ENCODE data around the gene NLGN2.
"Not testable (repeated sequence)": the region's sequence is repeated elsewhere in the genome, so short reads cannot be mapped to it uniquely, and the experiment has no call there.

Gene NLGN2

DNA sequence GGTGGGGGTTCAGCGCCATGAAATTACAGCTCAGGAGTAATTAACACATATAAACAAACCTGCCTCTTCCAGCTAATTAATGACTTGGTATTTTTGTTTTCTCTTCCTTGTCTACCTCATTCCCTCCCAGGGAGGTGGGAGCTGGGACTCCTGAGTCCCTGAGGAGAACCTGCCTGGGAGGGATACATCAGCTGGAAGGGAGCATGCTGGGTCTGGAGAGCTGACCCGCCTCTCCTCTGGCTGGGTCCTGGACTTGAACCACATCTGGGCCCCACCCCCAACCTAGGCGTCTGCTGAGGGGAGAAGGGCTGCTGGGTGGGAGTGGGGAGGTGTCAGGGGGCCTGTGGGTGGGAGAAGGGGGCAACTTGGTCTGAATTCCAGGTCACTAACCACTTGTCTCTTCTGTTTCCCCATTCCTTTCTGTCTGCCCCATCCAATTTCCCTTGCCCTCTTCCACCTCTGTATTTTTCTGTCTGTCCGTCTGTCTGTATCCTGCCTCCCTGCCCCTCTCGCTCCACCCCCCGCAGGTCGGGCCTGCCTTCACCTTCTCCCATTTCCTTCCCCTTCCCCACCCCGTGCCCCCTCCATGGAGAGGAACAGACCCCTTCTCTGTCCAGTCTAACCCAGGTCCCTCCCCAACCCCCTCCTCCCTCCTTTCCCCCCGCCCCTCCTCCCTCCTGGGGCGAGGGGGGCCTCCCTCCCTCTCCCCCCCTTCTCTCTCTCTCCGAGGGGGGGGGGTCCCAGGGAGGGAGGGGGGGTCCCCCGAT is at the start of gene NLGN2:
Gene NLGN2 (plus strand): TSS at position 361 of the 767 bp plus-strand sequence. CDS start 411 bp downstream, outside the sequence.
- DNase-seq (ENCODE audit: low read depth) = no peak

GRCh38 chr17:7361906-7362305 is 45.7 kb upstream of the NLGN2 start:
- no peak for DNase-seq (ENCODE audit: low read depth)

- no peak for DNase-seq (ENCODE audit: low read depth)
Measured at GRCh38 chr17:7363311-7363710, 44.3 kb upstream of the NLGN2 start.

- DNase-seq (ENCODE audit: low read depth) = not testable (repeated sequence)
Measured at GRCh38 chr17:7365963-7366362, 41.7 kb upstream of the NLGN2 start.

DNA sequence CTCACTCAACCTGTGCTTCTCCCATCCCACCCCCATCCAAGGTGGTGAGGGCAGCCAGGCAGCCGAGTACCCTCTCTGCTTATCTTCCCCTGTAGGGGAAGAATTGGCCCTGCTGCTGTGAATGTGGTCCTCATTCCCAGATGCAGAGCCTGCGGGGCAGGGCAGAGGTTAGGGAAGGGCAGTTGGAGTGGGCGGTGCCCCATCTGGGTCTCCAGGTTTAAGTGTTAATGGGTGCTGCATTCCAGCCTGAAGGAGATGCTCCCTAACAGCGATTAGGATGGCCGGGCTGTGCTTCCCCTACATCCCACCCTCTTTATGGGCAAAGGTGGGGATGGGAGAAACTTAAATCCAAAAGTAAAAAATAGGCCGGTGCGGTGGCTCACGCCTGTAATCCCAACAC is 40.6 kb upstream of the NLGN2 start:
- DNase-seq (ENCODE audit: low read depth) = no peak

DNA sequence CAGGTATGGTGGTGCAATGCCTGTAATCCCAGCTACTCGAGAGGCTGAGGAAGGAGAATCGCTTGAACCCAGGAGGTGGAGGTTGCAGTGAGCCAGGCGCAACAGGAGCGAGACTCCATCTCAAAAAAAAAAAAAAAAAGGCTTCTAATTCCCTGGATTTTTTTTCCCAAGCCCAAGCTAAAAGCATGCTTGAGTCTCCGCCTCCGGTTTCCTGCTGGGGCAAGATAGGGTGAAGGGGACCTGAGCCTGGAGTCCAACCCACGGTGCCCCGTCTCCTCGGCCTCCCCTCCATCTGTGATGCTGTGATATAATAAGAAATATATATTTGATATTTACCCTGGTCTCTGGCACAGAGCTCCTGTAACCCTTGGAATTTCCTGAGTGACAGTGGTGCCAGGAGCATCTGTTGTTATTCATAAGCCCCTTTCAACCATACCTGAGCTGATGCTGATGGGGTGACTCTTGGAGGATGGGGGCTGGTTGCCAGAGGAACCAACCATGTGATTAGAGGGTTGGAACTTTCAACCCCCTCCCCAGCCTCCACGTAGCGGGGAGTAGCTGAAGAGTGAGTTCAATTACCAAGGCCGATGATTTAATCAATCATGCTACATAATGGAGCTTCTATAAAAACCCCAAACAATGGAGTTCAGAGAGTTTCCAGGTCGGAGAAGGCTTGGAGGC is 39.6 kb upstream of the NLGN2 start:
- no peak for DNase-seq (ENCODE audit: low read depth)

DNA sequence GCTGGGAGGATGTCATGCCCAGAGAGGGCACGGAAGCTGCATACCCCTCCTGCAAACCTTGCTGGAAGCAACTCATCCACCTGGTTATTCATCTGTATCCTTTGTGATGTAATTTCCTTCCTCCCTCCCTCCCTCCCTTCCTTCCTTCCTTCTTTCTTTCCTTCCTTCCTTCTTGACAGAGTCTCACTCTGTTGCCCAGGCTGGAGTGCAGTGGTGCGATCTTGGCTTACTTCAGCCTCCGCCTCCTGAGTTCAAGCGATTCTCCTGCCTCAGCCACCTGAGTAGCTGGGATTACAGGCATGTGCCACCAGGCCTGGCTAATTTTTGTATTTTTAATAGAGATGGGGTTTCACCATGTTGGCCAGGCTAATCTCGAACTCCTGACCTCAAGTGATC is 39.0 kb upstream of the NLGN2 start:
- DNase-seq (ENCODE audit: low read depth) = not testable (repeated sequence)

GRCh38 chr17:7369825-7370224 is 37.8 kb upstream of the NLGN2 start:
- DNase-seq (ENCODE audit: low read depth) = no peak

DNA sequence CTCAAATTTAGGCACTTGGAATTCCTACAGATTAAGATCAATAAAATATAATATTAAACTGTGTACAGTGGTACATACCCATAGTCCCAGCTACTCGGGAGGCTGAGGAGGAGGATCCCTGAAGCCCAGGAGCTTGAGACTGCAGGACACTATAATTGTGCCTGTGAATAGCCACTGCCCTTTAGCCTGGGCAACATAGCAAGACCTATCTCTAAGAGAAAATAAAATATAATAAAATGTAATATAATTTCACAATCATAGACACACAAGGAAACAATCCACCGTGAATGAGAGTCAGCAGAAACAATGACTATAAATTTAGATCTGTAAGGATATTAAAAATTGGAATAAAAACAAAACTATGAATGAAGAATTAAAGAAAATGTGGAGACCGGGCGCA is 36.8 kb upstream of the NLGN2 start:
- DNase-seq (ENCODE audit: low read depth) = no peak

GRCh38 chr17:7374353-7374752 is 33.3 kb upstream of the NLGN2 start:
- DNase-seq (ENCODE audit: low read depth) = no peak

DNA sequence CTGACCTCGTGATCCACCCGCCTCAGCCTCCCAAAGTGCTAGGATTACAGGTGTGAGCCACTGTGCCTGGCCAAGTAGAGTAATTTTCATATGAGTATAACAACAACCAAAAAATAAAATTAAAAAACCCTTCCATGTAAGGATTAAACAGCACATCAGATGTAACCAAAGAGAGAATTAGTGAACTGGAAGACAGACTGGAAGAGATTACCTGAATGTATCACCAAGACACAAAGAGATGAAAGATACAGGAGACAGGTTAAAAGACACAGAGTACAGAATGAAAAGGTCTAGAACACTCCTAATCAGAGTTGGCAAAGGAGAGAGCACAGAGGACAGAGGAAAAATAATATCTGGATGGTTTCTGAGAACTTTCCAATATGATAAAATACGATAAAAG is 28.5 kb upstream of the NLGN2 start:
- DNase-seq (ENCODE audit: low read depth) = no peak

- no peak for DNase-seq (ENCODE audit: low read depth)
Measured at GRCh38 chr17:7380321-7380720, 27.3 kb upstream of the NLGN2 start.

GRCh38 chr17:7380855-7381683 is 26.6 kb upstream of the NLGN2 start, which contains the start of gene TNK1:
Gene TNK1, plus strand, starts transcription at chr17:7381089. Its CDS starts 1,838 bp downstream, at chr17:7382927.
- DNase-seq (ENCODE audit: low read depth) = no peak

GRCh38 chr17:7382901-7383300 is 24.7 kb upstream of the NLGN2 start:
- DNase-seq (ENCODE audit: low read depth) = no peak

GRCh38 chr17:7383371-7383741 is 24.3 kb upstream of the NLGN2 start:
- DNase-seq (ENCODE audit: low read depth) = no peak

- DNase-seq (ENCODE audit: low read depth) = no peak
Measured at GRCh38 chr17:7383742-7384488, 23.7 kb upstream of the NLGN2 start.

DNA sequence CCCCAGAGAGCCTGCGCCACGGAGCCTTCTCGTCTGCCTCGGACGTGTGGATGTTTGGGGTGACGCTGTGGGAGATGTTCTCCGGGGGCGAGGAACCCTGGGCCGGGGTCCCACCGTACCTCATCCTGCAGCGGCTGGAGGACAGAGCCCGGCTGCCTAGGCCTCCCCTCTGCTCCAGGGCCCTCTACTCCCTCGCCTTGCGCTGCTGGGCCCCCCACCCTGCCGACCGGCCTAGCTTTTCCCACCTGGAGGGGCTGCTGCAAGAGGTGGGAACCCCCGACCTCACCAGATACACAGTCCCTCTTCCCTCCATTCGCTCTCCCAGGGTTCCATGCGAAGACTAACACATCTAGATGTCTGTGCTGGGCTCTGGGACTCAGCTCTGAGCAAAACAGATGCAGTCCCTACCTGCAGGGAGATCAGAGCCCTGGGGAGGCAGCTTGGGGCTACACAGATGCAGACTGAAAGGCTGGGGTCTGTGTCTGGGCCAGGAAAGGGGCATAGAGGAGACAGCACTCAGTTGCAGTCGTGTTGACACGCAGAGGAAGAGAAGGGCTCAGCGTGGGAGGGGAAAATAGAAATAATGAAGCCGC is 23.1 kb upstream of the NLGN2 start:
- no peak for DNase-seq (ENCODE audit: low read depth)

GRCh38 chr17:7388856-7389255 is 18.8 kb upstream of the NLGN2 start:
- DNase-seq (ENCODE audit: low read depth) = no peak

DNA sequence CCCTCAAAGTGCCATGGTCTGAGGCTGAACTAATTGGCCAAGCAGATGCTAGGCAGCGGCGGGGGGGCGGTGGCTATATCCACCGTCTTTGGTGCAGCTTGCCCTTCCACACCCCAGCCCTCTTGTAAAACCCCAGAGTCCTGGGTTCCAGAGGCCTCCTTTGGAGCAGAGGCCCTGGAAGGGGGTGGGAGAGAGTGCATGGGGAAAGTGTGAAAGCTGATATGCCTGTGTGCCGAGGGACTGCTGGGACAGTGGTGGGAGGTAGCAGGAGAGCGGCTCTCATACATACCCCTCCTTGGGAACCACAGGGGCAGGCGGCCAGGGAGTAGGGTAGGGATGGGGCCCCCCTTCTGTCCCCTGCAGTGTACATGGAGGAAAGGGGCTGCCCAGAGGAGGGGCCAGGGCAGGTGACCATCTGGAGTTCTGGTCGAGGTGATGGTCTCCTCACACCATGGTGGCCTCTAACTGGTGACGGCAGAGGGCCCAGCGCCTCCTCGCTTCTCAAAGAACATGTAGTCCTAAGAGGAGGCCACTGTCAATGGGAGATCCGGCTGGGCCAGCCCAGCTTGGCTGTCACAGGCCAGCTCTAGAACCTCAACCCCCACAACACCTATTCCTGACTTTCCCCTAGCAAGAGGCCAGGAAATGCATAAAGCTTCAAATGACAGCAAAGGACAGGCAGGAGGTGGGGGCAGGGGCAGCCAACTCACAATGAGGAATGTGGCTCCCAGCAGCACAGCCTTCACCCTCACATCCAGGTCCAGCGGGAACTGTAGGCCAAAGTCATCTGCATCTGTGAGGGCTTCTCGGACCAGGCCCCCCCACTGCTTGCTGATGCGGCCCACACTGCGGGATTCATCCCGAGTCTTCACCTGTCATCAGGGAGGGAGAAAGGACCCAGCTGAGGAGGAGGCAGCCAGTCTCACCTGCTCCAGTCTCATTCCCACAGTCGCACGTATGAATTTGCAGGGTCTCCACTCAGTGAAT is 17.4 kb upstream of the NLGN2 start:
- DNase-seq (ENCODE audit: low read depth) = no peak

DNA sequence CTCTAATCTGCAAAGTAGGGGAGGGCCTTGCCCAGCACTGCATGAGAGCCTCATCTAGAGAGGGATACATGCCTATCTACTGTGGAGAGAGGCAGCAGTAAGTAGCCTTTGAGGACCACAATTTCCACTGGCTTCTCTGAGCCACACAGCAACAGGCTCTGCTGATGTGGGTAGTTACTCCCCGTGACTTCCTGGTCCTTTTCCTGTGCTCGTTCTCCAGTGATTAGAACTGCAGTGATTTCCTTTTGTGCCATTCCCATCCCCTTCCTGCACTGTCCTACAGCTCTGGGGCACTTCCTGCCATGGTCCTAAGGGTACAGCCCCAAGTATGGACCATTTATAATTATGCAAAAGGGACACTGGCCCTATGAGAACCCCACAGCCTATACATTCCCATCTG is 16.3 kb upstream of the NLGN2 start:
- no peak for DNase-seq (ENCODE audit: low read depth)

Measured in HS-27A (cell line).